CD4-positive, alpha-beta T cell treated with Interleukin-12 subunit alpha and Interleukin-12 subunit beta, for 1 hour (primary cell): ENCODE data around the gene CRYGC.
"Not testable (repeated sequence)": the region's sequence is repeated elsewhere in the genome, so short reads cannot be mapped to it uniquely, and the experiment has no call there.

Source experiments
- DNase-seq: peaks from one replicate; pipeline ENCODE4 v3.0.0-alpha.2; 2020

The CRYGC gene

GRCh38 chr2:208135794-208136715 is 6.4 kb upstream of the CRYGC start:
- DNase-seq, result no peak

- no peak for DNase-seq
Measured at GRCh38 chr2:208134928-208135586, 5.4 kb upstream of the CRYGC start.

- no peak for DNase-seq
Measured at GRCh38 chr2:208130712-208131110, 1.1 kb upstream of the CRYGC start.

- no peak for DNase-seq
Measured at GRCh38 chr2:208128136-208128535, 1.5 kb downstream of the CRYGC start.

- DNase-seq, result no peak
Measured at GRCh38 chr2:208127090-208127489, 2.5 kb downstream of the CRYGC start.

- DNase-seq, result no peak
Measured at GRCh38 chr2:208125251-208125650, 4.4 kb downstream of the CRYGC start.

GRCh38 chr2:208124013-208124715 is 5.5 kb downstream of the CRYGC start, which contains the start of gene CRYGD:
TSS of gene CRYGD (minus strand) at chr2:208124524. CDS start at chr2:208124473, 51 bp downstream.
- DNase-seq, result not testable (repeated sequence)

- no peak for DNase-seq
Measured at GRCh38 chr2:208122248-208122647, 7.4 kb downstream of the CRYGC start.

GRCh38 chr2:208118918-208119317 is 10.7 kb downstream of the CRYGC start:
- no peak for DNase-seq

- not testable (repeated sequence) for DNase-seq
Measured at GRCh38 chr2:208117390-208117789, 12.2 kb downstream of the CRYGC start.

GRCh38 chr2:208112969-208113368 is 16.7 kb downstream of the CRYGC start:
- no peak for DNase-seq

GRCh38 chr2:208112273-208112745 is 17.3 kb downstream of the CRYGC start:
- DNase-seq, result not testable (repeated sequence)

- no peak for DNase-seq
Measured at GRCh38 chr2:208103616-208104015, 26.0 kb downstream of the CRYGC start.

- no peak for DNase-seq
Measured at GRCh38 chr2:208101716-208102631, 27.7 kb downstream of the CRYGC start.

- no peak for DNase-seq
Measured at GRCh38 chr2:208099682-208100470, 29.8 kb downstream of the CRYGC start.

GRCh38 chr2:208098701-208099100 is 30.9 kb downstream of the CRYGC start:
- not testable (repeated sequence) for DNase-seq

- DNase-seq, result no peak
Measured at GRCh38 chr2:208098267-208098666, 31.4 kb downstream of the CRYGC start.

- DNase-seq, result no peak
Measured at GRCh38 chr2:208097801-208098200, 31.8 kb downstream of the CRYGC start.

- no peak for DNase-seq
Measured at GRCh38 chr2:208097313-208097712, 32.3 kb downstream of the CRYGC start.

GRCh38 chr2:208096080-208096479 is 33.5 kb downstream of the CRYGC start:
- no peak for DNase-seq

- DNase-seq, result no peak
Measured at GRCh38 chr2:208093128-208093527, 36.5 kb downstream of the CRYGC start.
